Activated naive CD4-positive, alpha-beta T cell treated with anti-CD3 and anti-CD28 coated beads, Interleukin-2, amount 50 U/mL, for 72 hours (primary cell): ENCODE measurements around the gene C4A. TPM values are rescaled to one million over a fixed set of nuclear protein-coding genes. Genes with fewer than 3 reads are reported as not detected.
A peak's percentile ranks its signal among the peaks of the same experiment; 100 is the strongest.

Source experiments
- ATAC-seq, 2 donors: fragments of 150-1000 bp; cut with Tn5 transposase; 2 replicates each; pipeline ENCODE4 v1.10.0; 2021; ENCODE audit warnings: mild to moderate bottlenecking in 2 of 2, moderate library complexity in 2 of 2
- DNase-seq, 2 donors: peaks; one replicate each; pipeline ENCODE4 v3.0.0; 2021 to 2022; ENCODE audit warnings: low spot score in 2 of 2
- H3K27ac Mint-ChIP-seq, 2 donors: one replicate each; pipeline ENCODE4 v1.8.0; 2022; ENCODE audit warnings: mild to moderate bottlenecking in 2 of 2, mixed read lengths in 2 of 2
- H3K36me3 Mint-ChIP-seq, 2 donors: one replicate each; pipeline ENCODE4 v1.8.0; 2022; ENCODE audit warnings: mixed read lengths in 2 of 2
- H3K9me3 Mint-ChIP-seq, 2 donors: one replicate each; pipeline ENCODE4 v1.8.0; 2022; ENCODE audit warnings: mixed read lengths in 2 of 2
- total RNA-seq, 2 donors: library from RNA; stranded (reverse); gene quantifications; one replicate each; pipeline ENCODE4 v1.2.3, GENCODE V29; 2022

The C4A gene
- total RNA-seq, 2 donors from 2014 or later: 4.1 to 8.1 TPM

- Mint-ChIP-seq H3K9me3 (no peaks in the 10 kb centered on the region), H3K27ac (peak overlapping the region in 1 of 2 donors; percentile 34), H3K36me3 (peaks cover 9 to 22% of the 10 kb centered on the region in 2 donors)
- DNase-seq (no peak), ATAC-seq (peak in 1 of 2 donors; percentile 9)
These were observed 29.0 kb upstream of the C4A start for GRCh38 chr6:31952890-31953289.

GRCh38 chr6:31954511-31954910 lies 27.3 kb upstream of the C4A start:
- H3K9me3 Mint-ChIP-seq: no peaks in the 10 kb centered on the region
- ATAC-seq: no peak
- peaks cover 19 to 22% of the 10 kb centered on the region in 2 donors for H3K36me3 Mint-ChIP-seq
- peak overlapping the region in 1 of 2 donors; percentile 17 for H3K27ac Mint-ChIP-seq
- DNase-seq: no peak

- no peak for ATAC-seq
- Mint-ChIP-seq H3K9me3 (no peaks in the 10 kb centered on the region), H3K27ac (peak overlapping the region in 1 of 2 donors; percentile 95), H3K36me3 (peaks cover 26 to 40% of the 10 kb centered on the region in 2 donors)
- no peak for DNase-seq
These were observed 25.1 kb upstream of the C4A start for GRCh38 chr6:31956796-31957195.

- DNase-seq (no peak), ATAC-seq (no peak)
- Mint-ChIP-seq H3K36me3 (peaks cover 21 to 48% of the 10 kb centered on the region in 2 donors), H3K9me3 (no peaks in the 10 kb centered on the region), H3K27ac (peak overlapping the region; percentile 95 to 96)
These were observed 23.5 kb upstream of the C4A start for GRCh38 chr6:31958412-31958740.

GRCh38 chr6:31958741-31959739 lies 22.8 kb upstream of the C4A start, which contains the start of the genes NELFE and SKIC2:
TSS of gene NELFE (minus strand) at chr6:31958971. CDS start at chr6:31958446, 525 bp downstream.
TSS of gene SKIC2 (plus strand) at chr6:31959175. CDS start at chr6:31959193, 18 bp downstream.
- DNase-seq (peak; percentile 98 to 99), ATAC-seq (peak; percentile 100)
- Mint-ChIP-seq H3K36me3 (peaks cover 21 to 48% of the 10 kb centered on the region in 2 donors), H3K9me3 (no peaks in the 10 kb centered on the region), H3K27ac (peak within 1 kb of the TSS; percentile 95 to 97)

- no peaks in the 10 kb centered on the region for H3K9me3 Mint-ChIP-seq
- peaks cover 16 to 43% of the 10 kb centered on the region in 2 donors for H3K36me3 Mint-ChIP-seq
- no peak for DNase-seq
- H3K27ac Mint-ChIP-seq: peak overlapping the region; percentile 63 to 66
- ATAC-seq: no peak
These were observed 20.2 kb upstream of the C4A start for GRCh38 chr6:31961616-31962015.

GRCh38 chr6:31963921-31964320 lies 17.9 kb upstream of the C4A start:
- Mint-ChIP-seq H3K36me3 (peaks cover 10 to 34% of the 10 kb centered on the region in 2 donors), H3K9me3 (no peaks in the 10 kb centered on the region), H3K27ac (peak overlapping the region; percentile 29 to 84)
- DNase-seq: no peak
- no peak for ATAC-seq

GRCh38 chr6:31965700-31966099 lies 16.2 kb upstream of the C4A start:
- H3K9me3 Mint-ChIP-seq: no peaks in the 10 kb centered on the region
- peak overlapping the region in 1 of 2 donors; percentile 44 for H3K27ac Mint-ChIP-seq
- no peak for ATAC-seq
- peaks cover 10 to 17% of the 10 kb centered on the region in 2 donors for H3K36me3 Mint-ChIP-seq
- DNase-seq: no peak

GRCh38 chr6:31966506-31966905 lies 15.4 kb upstream of the C4A start:
- peaks cover 8 to 11% of the 10 kb centered on the region in 2 donors for H3K36me3 Mint-ChIP-seq
- peak overlapping the region in 1 of 2 donors; percentile 75 for H3K27ac Mint-ChIP-seq
- no peaks in the 10 kb centered on the region for H3K9me3 Mint-ChIP-seq
- no peak for DNase-seq
- no peak for ATAC-seq

- Mint-ChIP-seq H3K27ac (peak overlapping the region; percentile 78 to 88), H3K9me3 (no peaks in the 10 kb centered on the region), H3K36me3 (peaks cover 3 to 5% of the 10 kb centered on the region in 2 donors)
- no peak for DNase-seq
- ATAC-seq: no peak
These were observed 14.6 kb upstream of the C4A start for GRCh38 chr6:31966997-31967925.

GRCh38 chr6:31967926-31968320 lies 13.9 kb upstream of the C4A start:
- ATAC-seq (no peak), DNase-seq (no peak)
- Mint-ChIP-seq H3K27ac (peak overlapping the region; percentile 78 to 88), H3K9me3 (no peaks in the 10 kb centered on the region), H3K36me3 (peaks cover 6 to 10% of the 10 kb centered on the region in 2 donors)

- no peak overlapping the region for H3K27ac Mint-ChIP-seq
- ATAC-seq: no peak
- peaks cover 7 to 10% of the 10 kb centered on the region in 2 donors for H3K36me3 Mint-ChIP-seq
- no peak for DNase-seq
- H3K9me3 Mint-ChIP-seq: no peaks in the 10 kb centered on the region
These were observed 13.5 kb upstream of the C4A start for GRCh38 chr6:31968326-31968725.

GRCh38 chr6:31968791-31969711 lies 12.8 kb upstream of the C4A start:
- peak overlapping the region in 1 of 2 donors; percentile 100 for H3K27ac Mint-ChIP-seq
- ATAC-seq (no peak), DNase-seq (no peak)
- H3K36me3 Mint-ChIP-seq: peaks cover 7% of the 10 kb centered on the region in 2 donors
- no peaks in the 10 kb centered on the region for H3K9me3 Mint-ChIP-seq

GRCh38 chr6:31969712-31970603 lies 11.9 kb upstream of the C4A start:
- H3K9me3 Mint-ChIP-seq: no peaks in the 10 kb centered on the region
- peaks cover 5 to 7% of the 10 kb centered on the region in 2 donors for H3K36me3 Mint-ChIP-seq
- ATAC-seq: no peak
- H3K27ac Mint-ChIP-seq: peak overlapping the region; percentile 84 to 100
- no peak for DNase-seq
